Stimulated activated CD4-positive, alpha-beta T cell treated with anti-CD3 and anti-CD28 coated beads, TNF-alpha, amount 100 ng/mL, for 4 hours (primary cell): ENCODE data around the gene TMTC2.
"Not testable (repeated sequence)": the region's sequence is repeated elsewhere in the genome, so short reads cannot be mapped to it uniquely, and the experiment has no call there.

Experiments used
- DNase-seq, 3 experiments: peaks; one replicate each; pipeline ENCODE4 v3.0.0-alpha.2; 2020; ENCODE audit warnings: low read depth in 3 of 3

TMTC2 gene

DNA sequence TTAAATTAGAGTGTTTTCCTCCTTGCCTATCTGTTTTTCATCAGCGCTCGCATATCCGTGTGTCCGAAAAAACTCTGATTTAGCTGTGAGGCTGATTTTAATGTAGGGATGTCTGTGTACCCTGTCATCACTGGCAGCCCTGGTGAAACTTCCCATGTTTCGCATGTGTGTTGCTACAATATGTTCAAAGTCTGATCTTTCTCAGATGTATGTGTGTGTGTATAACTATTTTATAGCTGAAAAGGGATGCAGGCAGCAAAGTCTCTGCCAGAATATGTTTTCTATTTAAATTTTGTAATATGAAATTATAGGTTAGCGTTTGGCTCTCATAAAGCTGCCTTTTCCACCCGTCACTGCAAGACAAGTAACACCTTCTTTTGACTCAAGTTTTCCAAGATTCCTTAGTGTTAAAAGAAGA, 154.8 kb downstream of the TMTC2 start:
- DNase-seq: no peak

DNA sequence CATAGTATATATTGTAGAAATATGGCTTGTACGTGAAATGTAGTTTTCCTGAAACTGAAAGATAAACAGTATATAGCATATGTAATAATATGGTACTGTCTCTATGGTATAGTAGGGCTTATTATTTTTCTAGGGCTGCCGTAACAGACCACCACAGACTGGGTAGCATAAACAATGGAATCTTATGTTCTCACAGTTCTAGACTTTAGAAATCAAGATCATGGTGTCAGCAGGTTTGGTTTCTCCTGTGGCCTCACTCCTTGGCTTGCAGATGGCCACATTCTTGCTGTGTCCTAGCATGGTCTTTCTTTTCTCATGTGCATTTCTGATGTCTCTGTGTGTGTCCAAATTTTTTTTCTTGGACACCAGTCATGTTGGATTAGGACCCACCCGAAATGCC, 155.8 kb downstream of the TMTC2 start:
- DNase-seq: no peak

DNA sequence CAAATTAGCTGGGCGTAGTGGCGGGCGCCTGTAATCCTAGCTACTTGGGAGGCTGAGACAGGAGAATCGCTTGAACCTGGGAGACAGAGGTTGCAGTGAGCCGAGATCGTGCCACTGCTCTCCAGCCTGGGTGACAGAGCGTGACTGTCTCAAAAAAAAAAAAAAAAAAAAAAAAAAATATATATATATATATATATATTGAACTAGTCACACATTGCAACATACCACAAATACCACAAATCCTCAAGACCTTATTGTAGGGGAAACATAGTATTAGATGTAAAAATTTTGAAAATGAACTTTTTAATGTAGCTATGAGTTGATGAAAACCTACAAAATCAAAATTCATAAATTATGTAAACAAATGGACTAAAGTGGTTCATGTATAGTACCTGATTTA, 158.4 kb downstream of the TMTC2 start:
- not testable (repeated sequence) for DNase-seq

- no peak for DNase-seq
Observed at GRCh38 chr12:82848845-82849244, 162.1 kb downstream of the TMTC2 start.

GRCh38 chr12:82852529-82852928, 165.8 kb downstream of the TMTC2 start:
- DNase-seq: no peak

DNA sequence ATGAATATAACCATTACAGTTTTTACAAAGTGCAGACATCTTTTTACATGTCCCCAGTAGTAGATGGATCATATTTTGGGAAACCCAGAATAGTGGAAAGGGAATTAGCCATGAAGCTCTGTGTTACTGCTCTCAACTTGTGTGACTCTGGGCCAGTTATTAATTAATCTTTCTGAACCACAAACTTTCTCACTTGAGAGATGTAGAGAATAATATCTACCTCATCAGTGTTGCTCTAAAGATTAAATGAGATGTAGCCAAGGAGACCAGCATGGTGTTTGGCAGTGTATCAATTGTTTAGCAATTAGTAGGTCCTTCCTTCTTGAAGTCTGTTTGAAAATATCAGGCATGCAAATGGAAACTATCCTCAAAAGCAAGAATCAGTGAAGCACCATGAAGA, 169.2 kb downstream of the TMTC2 start:
- no peak for DNase-seq

DNA sequence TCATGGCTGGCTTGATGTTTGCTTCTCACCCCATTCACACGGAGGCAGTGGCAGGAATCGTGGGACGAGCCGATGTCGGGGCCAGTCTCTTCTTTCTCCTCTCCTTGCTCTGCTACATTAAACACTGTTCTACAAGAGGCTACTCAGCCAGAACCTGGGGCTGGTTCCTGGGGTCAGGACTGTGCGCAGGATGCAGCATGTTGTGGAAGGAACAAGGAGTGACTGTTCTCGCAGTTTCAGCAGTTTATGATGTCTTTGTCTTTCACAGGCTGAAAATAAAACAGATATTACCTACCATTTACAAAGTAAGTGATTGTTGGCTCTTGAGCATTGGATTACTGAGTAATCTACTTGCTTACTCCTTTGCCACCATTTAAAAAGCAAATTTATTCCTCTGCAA, 170.6 kb downstream of the TMTC2 start:
- DNase-seq: no peak

DNA sequence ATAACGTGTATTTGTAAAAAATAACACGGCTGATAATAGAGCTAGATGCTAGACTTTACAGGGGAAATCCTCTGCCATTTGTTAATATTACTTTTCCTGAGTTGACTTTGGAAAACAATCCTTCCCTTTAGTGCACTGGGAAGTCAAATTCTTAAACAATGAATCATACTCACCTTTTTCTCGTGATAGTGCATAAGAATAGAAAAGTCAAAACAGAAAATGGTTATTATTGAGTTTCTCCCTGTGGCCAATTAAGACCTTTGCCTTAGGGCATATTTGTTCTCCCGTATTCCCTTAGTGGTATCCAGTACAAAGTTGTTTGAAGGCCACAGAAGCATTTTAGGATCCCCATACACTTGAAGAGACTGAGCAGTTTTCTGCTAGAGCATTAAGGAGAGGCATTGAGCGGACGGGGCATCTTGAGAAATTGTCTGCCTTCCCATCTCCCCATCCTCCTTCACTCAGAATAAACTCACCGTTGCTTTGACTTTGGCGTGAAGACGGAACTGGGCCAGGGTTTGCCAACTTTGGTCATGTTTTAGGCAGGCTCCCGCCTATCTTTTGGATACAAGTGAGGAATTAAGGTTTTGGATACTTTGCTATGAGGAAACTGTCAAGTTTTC, 171.3 kb downstream of the TMTC2 start:
- no peak for DNase-seq

GRCh38 chr12:82858534-82858917, 171.8 kb downstream of the TMTC2 start:
- no peak for DNase-seq

DNA sequence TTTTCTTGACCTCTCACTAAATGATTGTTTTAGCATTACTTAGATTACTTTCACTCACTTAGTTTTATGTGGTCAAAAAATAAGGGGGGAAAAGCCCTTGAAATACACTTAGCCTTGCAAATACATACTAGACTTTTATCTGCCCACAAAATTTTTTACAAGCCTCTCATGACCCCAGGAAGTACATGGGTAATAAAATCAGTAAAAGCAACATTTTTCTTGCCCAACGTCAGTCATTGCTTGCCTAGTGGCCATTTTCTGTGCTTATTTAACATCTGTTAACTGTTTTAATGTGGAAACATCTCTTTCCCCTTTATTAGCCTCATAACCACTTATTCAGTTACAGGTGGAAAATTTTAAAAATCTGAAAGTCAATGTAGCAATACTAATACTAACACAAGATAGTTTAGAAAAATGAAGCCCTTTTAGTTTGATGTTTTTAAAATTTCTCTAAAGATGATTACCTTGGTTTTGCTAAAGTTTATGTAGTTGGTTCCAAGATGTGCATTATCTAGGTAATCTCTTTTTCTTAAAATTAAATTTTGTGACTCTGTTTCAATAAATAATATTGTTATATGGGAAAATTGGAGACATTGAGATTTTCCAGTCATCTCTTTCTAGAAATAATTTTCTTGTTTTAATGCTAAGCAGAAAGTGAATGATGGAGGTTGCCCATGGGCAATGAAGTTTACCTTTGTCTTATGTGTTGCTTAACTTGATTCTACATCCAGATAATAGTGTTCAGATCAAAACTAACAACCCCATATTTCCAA, 175.5 kb downstream of the TMTC2 start:
- DNase-seq: no peak

DNA sequence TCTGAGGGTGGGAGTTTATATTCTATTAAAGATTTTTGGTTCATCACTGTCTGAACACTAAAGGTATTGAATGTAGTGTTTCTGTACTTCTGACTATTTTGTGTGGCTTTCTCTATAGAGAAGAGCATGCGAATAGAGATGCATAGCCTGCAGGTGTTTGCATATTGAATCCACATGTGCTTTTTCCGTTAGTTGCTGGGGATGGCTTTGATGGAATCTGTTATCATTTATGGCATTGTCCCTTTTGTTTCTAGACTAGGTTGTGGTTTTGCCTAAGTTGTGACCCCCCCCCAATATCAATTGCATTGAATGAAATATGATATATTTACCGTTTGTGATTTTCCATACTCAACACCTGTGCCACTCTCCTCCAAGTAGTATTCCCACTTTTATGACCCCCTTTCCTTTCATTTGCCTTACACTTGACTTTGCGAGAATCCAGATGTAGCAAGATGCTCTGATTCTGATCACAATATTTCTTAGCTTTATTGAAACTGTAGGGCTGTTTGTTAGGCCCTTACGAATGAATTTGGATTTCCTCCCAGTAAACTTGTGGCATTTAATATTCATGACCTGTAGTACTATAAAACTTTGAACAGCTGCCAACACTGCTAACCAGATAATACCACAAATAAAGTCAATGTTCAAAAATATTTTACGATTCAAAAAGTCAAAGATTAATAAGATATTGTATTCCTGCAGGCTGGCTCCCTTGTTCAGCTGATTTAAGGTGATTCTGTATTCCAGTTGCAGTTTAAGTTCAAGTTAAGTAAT, 176.4 kb downstream of the TMTC2 start:
- DNase-seq: no peak

GRCh38 chr12:82866227-82866775, 179.6 kb downstream of the TMTC2 start:
- no peak for DNase-seq

DNA sequence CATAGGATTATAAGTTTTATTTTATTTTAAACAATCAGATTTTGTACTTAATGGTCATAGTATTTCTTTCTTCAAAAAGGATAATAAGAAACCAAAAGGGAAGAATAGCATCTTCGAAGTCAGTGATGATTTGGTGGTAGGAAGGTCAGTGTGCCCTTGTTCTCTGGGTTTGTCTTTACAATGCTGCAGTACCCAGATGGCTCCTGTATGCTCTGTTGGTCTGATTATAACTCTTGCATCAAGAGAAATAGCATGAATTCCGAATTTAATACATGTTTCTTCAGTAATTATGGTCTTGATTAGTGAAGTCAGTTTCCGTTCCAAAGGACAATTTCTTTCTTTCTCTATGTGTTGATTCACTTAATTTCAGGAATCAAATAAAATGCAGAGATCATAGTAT, 180.2 kb downstream of the TMTC2 start:
- DNase-seq: no peak

- DNase-seq: no peak
Observed at GRCh38 chr12:82867762-82868500, 181.2 kb downstream of the TMTC2 start.

- no peak for DNase-seq
Observed at GRCh38 chr12:82870771-82871377, 184.2 kb downstream of the TMTC2 start.

- no peak for DNase-seq
Observed at GRCh38 chr12:82872088-82872487, 185.4 kb downstream of the TMTC2 start.

- DNase-seq: no peak
Observed at GRCh38 chr12:82873309-82873708, 186.6 kb downstream of the TMTC2 start.

DNA sequence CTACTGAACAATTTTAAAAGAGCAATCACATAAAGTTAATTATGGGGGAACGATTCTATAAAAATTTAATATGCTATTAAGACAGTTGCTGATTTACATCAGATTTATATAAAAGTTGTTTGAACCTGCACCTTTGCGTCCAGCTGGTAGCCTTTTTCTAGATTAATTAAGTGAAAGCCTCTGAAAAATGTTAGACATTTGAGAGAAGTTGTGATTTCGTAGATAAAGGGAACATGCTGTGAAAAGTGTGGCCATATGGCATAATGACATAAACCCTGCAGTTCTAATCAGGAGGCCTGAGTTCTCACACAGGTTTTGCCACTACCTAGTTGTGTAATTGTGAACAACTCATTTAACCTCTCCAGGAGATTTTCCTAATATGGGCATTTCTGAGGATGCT, 187.2 kb downstream of the TMTC2 start:
- no peak for DNase-seq

DNA sequence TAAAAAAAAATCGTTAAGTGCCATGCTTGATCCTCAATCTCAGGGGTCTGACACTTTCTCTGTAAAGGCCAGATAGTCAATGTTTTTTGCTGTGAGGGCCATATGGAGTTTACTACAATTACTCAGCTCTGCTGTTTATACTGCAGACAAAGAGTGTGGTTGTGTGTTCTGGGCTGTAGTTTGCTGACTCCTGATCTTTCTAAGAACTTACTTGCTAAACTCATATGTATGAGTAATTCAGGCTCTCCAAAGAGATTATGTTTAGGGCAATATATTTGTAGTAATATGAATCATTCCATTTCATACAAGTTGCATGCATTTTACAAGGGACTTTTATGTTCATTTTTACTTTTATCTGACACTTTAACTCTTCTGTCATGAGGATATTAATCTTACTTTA, 188.2 kb downstream of the TMTC2 start:
- no peak for DNase-seq

GRCh38 chr12:82876075-82876474, 189.4 kb downstream of the TMTC2 start:
- no peak for DNase-seq

DNA sequence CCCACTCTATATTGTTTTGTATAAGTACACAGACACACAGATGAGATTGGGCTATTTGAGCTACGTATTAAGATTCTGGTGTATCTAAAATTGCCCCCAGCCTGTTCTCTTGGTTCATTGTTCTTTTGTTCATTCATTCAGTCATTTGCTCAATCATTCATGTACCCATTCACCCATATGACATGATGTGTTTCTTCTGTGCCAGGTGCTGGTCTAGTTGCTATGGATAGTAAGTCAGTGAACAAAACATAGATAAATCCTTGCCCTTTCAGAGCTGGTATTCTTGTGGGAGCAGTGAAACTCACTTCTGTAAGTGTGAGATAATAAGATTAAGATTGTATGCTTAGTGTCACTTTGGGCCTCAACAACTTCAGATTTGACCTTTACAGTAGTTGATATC, 191.3 kb downstream of the TMTC2 start:
- DNase-seq: no peak
